K562 (cell line): ENCODE measurements around the gene MAD1L1. TPM values are rescaled to one million over a fixed set of nuclear protein-coding genes. Genes with fewer than 3 reads are reported as not detected.

Experiments
- ATAC-seq: fragments of 200-7000 bp; cut with Tn5 transposase; 3 replicates; pipeline ENCODE4 v1.9.1; 2020; ENCODE audit warnings: moderate library complexity
- BruUV-seq: library from RNA; stranded (reverse); fragments of 400-500 nt; replicated peaks from 2 replicates; lab custom pipeline; 2021; lab: Mats Ljungman, UMichigan
- CTCF ChIA-PET: fragments of 300-600 bp; formaldehyde crosslinking; extraction: SDS; loops from one replicate; lab custom pipeline; 2021; ENCODE audit warnings: low intra/inter-chr PET ratio; lab: Yijun Ruan, JAX
- POLR2A ChIA-PET: fragments of 300-600, 350-650 bp; sonication (Branson Sonifier 250); formaldehyde crosslinking; extraction: SDS; loops from one replicate; lab custom pipeline; 2021; ENCODE audit warnings: antibody characterized with exemption, inconsistent platforms; lab: Yijun Ruan, JAX
- DNase-seq, 4 experiments: peaks; one replicate each; pipeline versions ENCODE4 v3.0.0 to v3.0.0-alpha.2; 2011 to 2018; ENCODE audit warnings: low spot score in 3 of 4, mixed read lengths in 3 of 4; ENCODE audit errors: extremely low read depth in 1 of 4
- FAIRE-seq: peaks from 2 replicates; lab custom pipeline; 2011; peaks lifted over from hg19 to GRCh38; lab: Jason Lieb, UNC
- H2AFZ ChIP-seq: 2 replicates; pipeline ENCODE4 v1.6.0; 2011; ENCODE audit warnings: low read depth, low read length, control low read depth, inconsistent platforms
- H3K27ac ChIP-seq: fragments of 200-600 bp; 3 replicates; pipeline ENCODE4 v1.8.0; 2011; ENCODE audit warnings: low read depth, mild to moderate bottlenecking, control low read depth, inconsistent platforms, low read length, moderate library complexity, mixed read lengths; ENCODE audit errors: extremely low read depth
- H3K27me3 ChIP-seq, 2 experiments: fragments of 300-600 bp in 1 of 2; 2 replicates in 1 of 2; 3 replicates in 1 of 2; pipeline versions ENCODE4 v1.6.0 to v1.8.0; 2011; ENCODE audit warnings: inconsistent platforms in 2 of 2, low read length in 2 of 2, mild to moderate bottlenecking in 1 of 2, mixed read lengths in 1 of 2, moderate library complexity in 1 of 2; ENCODE audit not compliant: control insufficient read depth in 2 of 2, insufficient read depth in 2 of 2
- H3K36me3 ChIP-seq: fragments of 300-600 bp; 3 replicates; pipeline ENCODE4 v1.8.0; 2011; ENCODE audit warnings: mild to moderate bottlenecking, low read length, inconsistent platforms; ENCODE audit not compliant: control insufficient read depth, insufficient read depth
- H3K4me1 ChIP-seq, 2 experiments: fragments of 200-600 bp in 1 of 2; replicated peaks in 1 of 2; 2 replicates in 1 of 2; 3 replicates in 1 of 2; pipeline versions ENCODE4 v1.5.1 to v1.8.0; 2011; ENCODE audit warnings: inconsistent platforms in 2 of 2, low read length in 2 of 2, mild to moderate bottlenecking in 1 of 2, mixed read lengths in 1 of 2, moderate library complexity in 1 of 2; ENCODE audit not compliant: control insufficient read depth in 2 of 2, insufficient read depth in 2 of 2
- H3K4me2 ChIP-seq: 2 replicates; pipeline ENCODE4 v1.6.1; 2011; ENCODE audit warnings: low read length, control low read depth, inconsistent platforms, mixed read lengths; ENCODE audit not compliant: insufficient read depth
- H3K4me3 ChIP-seq: fragments of 200-600 bp; sonication (generic), shearing (Covaris generic); 2 replicates; pipeline ENCODE4 v1.5.1; 2016; ENCODE audit warnings: control low read depth, inconsistent platforms
- H3K79me2 ChIP-seq: fragments of 200-600 bp; 3 replicates; pipeline ENCODE4 v1.8.0; 2011; ENCODE audit warnings: low read length, inconsistent platforms; ENCODE audit not compliant: control insufficient read depth, insufficient read depth
- H3K9ac ChIP-seq, 2 experiments: 2 replicates each; pipeline versions ENCODE4 v1.6.0 to v1.6.1; 2011; ENCODE audit warnings: low read depth in 2 of 2, low read length in 2 of 2, control low read depth in 1 of 2, inconsistent platforms in 1 of 2, mild to moderate bottlenecking in 1 of 2, mixed read lengths in 1 of 2; ENCODE audit not compliant: insufficient read depth in 1 of 2
- H3K9me1 ChIP-seq: one replicate; pipeline ENCODE4 v1.6.0; 2011; ENCODE audit warnings: inconsistent platforms, mild to moderate bottlenecking, low read length, moderate library complexity; ENCODE audit not compliant: control insufficient read depth, insufficient read depth
- H3K9me3 ChIP-seq: replicated peaks from 2 replicates; pipeline ENCODE4 v1.5.1; 2011; ENCODE audit warnings: low read depth, low read length, inconsistent platforms; ENCODE audit not compliant: control insufficient read depth, insufficient read depth
- H4K20me1 ChIP-seq: replicated peaks from 2 replicates; pipeline ENCODE4 v1.6.1; 2011; ENCODE audit warnings: low read length, inconsistent platforms, mixed read lengths; ENCODE audit not compliant: control insufficient read depth, insufficient read depth
- HDAC1 ChIP-seq, 2 experiments: fragments of 450-650 bp; IDR thresholded peaks; 2 replicates each; pipeline ENCODE4 v1.6.1; 2016 to 2017; ENCODE audit warnings: inconsistent platforms in 1 of 2, mild to moderate bottlenecking in 1 of 2, moderate library complexity in 1 of 2
- ILF3 ChIP-seq: fragments of 450-650 bp; IDR thresholded peaks from 2 replicates; pipeline ENCODE4 v1.6.1; 2018; ENCODE audit warnings: antibody characterized with exemption, mild to moderate bottlenecking, moderate library complexity, borderline replicate concordance
- NFRKB ChIP-seq: fragments of 450-650 bp; IDR thresholded peaks from 2 replicates; pipeline ENCODE4 v1.6.1; 2016; ENCODE audit warnings: low read depth
- POLR2AphosphoS5 ChIP-seq: IDR thresholded peaks from 2 replicates; pipeline ENCODE4 v1.6.1; 2011; ENCODE audit warnings: mild to moderate bottlenecking, low read depth, low read length, moderate library complexity; ENCODE audit not compliant: control insufficient read depth, insufficient read depth
- POLR3A ChIP-seq: IDR thresholded peaks from 2 replicates; pipeline ENCODE4 v1.6.1; 2011; ENCODE audit warnings: borderline replicate concordance, mild to moderate bottlenecking, moderate library complexity; ENCODE audit not compliant: insufficient read length, insufficient read depth; ENCODE audit errors: extremely low read depth
- RBM15 ChIP-seq: fragments of 200-400 bp; formaldehyde crosslinking; IDR thresholded peaks from 2 replicates; pipeline ENCODE4 v1.6.1; 2018; ENCODE audit warnings: mild to moderate bottlenecking, low read length, moderate library complexity; ENCODE audit not compliant: insufficient read depth
- SAFB ChIP-seq: fragments of 200-400 bp; formaldehyde crosslinking; IDR thresholded peaks from 2 replicates; pipeline ENCODE4 v1.6.1; 2017; ENCODE audit warnings: low read depth, low read length, borderline replicate concordance
- SMARCE1 ChIP-seq: fragments of 450-650 bp; IDR thresholded peaks from 2 replicates; pipeline ENCODE4 v1.7.1; 2016; ENCODE audit warnings: mild to moderate bottlenecking
- ZFP1 ChIP-seq: fragments of 450-650 bp; formaldehyde crosslinking; IDR thresholded peaks from 2 replicates; pipeline ENCODE4 v1.4.0; 2020; ENCODE audit warnings: mild to moderate bottlenecking, mixed read lengths
- ZFP36 ChIP-seq: fragments of 150-350 bp; IDR thresholded peaks from 2 replicates; pipeline ENCODE4 v1.6.1; 2018; ENCODE audit warnings: low read length, low read depth; ENCODE audit not compliant: partially characterized antibody
- ZKSCAN1 ChIP-seq: fragments of 150-350 bp; IDR thresholded peaks from 2 replicates; pipeline ENCODE4 v1.6.1; 2016; ENCODE audit warnings: low read depth, low read length
- WGBS: fragments of 100-300 bp; shearing (Covaris generic); methylation state at CpG from one replicate; pipeline ENCODE4 v1.1.6; 2016; ENCODE audit warnings: low coverage, mixed read lengths; ENCODE audit not compliant: insufficient coverage; ENCODE audit errors: missing lambda C conversion rate; 5-methylcytosine and 5-hydroxymethylcytosine counted together
- in situ Hi-C: fragments of 300-500 bp; cut with MboI; formaldehyde crosslinking; loops from 4 replicates; pipeline ENCODE4 v1.15.0; 2018; ENCODE audit warnings: inconsistent platforms, mixed read lengths
- intact Hi-C: fragments of 100-400 bp; cut with micrococcal nuclease; formaldehyde crosslinking; loops from 2 replicates; pipeline ENCODE4 v1.14.2; 2022
- polyA plus RNA-seq, 8 experiments: library from polyadenylated mRNA; depleted of rRNA in 4 of 8; stranded (reverse) in 5 of 8; unstranded in 3 of 8; fragments of >200 nt; fragmentation: Nextera tagmentation in 2 of 8; fragmentation: Illumina TruSeq in 1 of 8; extraction: Ambion mirVana in 2 of 8; extraction: Trizol in 1 of 8; gene quantifications; 2 replicates each; pipeline versions ENCODE4 v1.2.1 to v1.2.3, GENCODE V29; 2011 to 2014; ENCODE audit warnings: inconsistent platforms in 1 of 8, missing spikeins in 1 of 8
- total RNA-seq, 7 experiments: library from RNA; depleted of rRNA in 6 of 7; stranded (reverse); fragments of >200 nt in 6 of 7; fragmentation: Illumina TruSeq in 2 of 7; extraction: Trizol in 2 of 7; gene quantifications; 2 replicates each; pipeline versions ENCODE4 v1.2.1 to v1.2.3, GENCODE V29; 2011 to 2021; ENCODE audit warnings: low replicate concordance in 1 of 7
- TF ChIP-seq, protein P1 (sequence below): fragments of 250-450 bp; sonication (Bioruptor Pico); IDR thresholded peaks from 2 replicates; pipeline ENCODE4 v1.5.0; 2021; ENCODE audit warnings: mild to moderate bottlenecking, borderline replicate concordance
- TF ChIP-seq, protein P2 (sequence below): fragments of 450-650 bp; IDR thresholded peaks from 2 replicates; pipeline ENCODE4 v1.6.1; 2017; ENCODE audit warnings: mild to moderate bottlenecking, moderate library complexity
- TF ChIP-seq, protein P3 (sequence below): fragments of 250-450 bp; sonication (Bioruptor Pico); IDR thresholded peaks from 2 replicates; pipeline ENCODE4 v1.5.0; 2020; ENCODE audit warnings: mild to moderate bottlenecking

MAD1L1 gene
- total and polyA plus RNA-seq, 9 of the 15 experiments (the other 6 are each of a cell fraction or from before 2014, with no cell fraction given): 1.7 to 89.7 (median 18.0) TPM

DNA sequence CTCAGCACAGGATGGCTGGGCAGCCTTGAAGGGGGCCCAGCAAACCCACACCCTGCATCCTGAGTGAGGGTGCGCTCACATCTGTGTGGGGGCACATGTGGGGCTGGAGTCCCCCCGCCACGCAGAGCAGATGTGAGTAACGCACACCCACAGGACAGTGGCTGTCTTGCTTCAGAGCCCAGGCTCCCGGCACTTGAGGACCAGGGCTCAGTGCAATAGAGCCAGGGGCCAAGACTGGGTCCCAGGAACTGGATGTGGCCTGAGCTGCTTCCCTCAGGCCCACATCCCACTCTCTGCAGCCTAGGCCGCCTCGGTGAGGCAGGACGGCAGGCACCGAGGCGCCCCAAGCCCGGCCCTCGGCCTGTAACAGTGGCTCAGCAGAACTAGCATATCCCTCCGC, 159.9 kb downstream of the MAD1L1 start:
- Histone ChIP-seq H2AFZ (no peak overlapping the region), H3K27ac (no peak overlapping the region), H3K79me2 (0 out of 3 replicates have a peak, but pooled peaks cover 5% of the 10 kb centered on the region), H3K4me2 (no peak overlapping the region), H3K4me1 (peaks cover 11 to 62% of the 10 kb centered on the region in 2 experiments), H3K27me3 (no peaks in the 10 kb centered on the region), H3K4me3 (no peak overlapping the region), H3K9ac (no peak overlapping the region; a peak in 1 of 4 replicates), H4K20me1 (no peaks in the 10 kb centered on the region), H3K36me3 (peaks cover 8% of the 10 kb centered on the region; the same call in 2 of the 3 replicates), H3K9me1 (no peaks in the 10 kb centered on the region), H3K9me3 (no peaks in the 10 kb centered on the region)
- DNase-seq (no peak), ATAC-seq (no peak), FAIRE-seq (no peak)
- 90% methylated on average over 13 of the region's 13 CpGs for WGBS
- BruUV-seq: no TSS peak
- in situ Hi-C loops: no loop called here
- ChIA-PET CTCF (no interaction called here), POLR2A (interaction anchor here (0.6 kb wide), 1 partner anchor 158 kb away, joined by 3 read pairs; no protein-coding TSS in a partner anchor)
- intact Hi-C loops: no loop called here
- TF ChIP-seq NFRKB: no peak
- TF ChIP-seq, protein P1, sequence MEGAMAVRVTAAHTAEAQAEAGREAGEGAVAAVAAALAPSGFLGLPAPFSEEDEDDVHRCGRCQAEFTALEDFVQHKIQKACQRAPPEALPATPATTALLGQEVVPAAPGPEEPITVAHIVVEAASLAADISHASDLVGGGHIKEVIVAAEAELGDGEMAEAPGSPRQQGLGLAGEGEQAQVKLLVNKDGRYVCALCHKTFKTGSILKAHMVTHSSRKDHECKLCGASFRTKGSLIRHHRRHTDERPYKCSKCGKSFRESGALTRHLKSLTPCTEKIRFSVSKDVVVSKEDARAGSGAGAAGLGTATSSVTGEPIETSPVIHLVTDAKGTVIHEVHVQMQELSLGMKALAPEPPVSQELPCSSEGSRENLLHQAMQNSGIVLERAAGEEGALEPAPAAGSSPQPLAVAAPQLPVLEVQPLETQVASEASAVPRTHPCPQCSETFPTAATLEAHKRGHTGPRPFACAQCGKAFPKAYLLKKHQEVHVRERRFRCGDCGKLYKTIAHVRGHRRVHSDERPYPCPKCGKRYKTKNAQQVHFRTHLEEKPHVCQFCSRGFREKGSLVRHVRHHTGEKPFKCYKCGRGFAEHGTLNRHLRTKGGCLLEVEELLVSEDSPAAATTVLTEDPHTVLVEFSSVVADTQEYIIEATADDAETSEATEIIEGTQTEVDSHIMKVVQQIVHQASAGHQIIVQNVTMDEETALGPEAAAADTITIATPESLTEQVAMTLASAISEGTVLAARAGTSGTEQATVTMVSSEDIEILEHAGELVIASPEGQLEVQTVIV: no peak
- TF ChIP-seq, protein P2, sequence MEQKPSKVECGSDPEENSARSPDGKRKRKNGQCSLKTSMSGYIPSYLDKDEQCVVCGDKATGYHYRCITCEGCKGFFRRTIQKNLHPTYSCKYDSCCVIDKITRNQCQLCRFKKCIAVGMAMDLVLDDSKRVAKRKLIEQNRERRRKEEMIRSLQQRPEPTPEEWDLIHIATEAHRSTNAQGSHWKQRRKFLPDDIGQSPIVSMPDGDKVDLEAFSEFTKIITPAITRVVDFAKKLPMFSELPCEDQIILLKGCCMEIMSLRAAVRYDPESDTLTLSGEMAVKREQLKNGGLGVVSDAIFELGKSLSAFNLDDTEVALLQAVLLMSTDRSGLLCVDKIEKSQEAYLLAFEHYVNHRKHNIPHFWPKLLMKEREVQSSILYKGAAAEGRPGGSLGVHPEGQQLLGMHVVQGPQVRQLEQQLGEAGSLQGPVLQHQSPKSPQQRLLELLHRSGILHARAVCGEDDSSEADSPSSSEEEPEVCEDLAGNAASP: no peak
- TF ChIP-seq ZKSCAN1: no peak
- TF ChIP-seq ILF3: no peak
- TF ChIP-seq ZFP36: no peak
- TF ChIP-seq SAFB: no peak
- no peak for TF ChIP-seq POLR2AphosphoS5
- TF ChIP-seq POLR3A: no peak
- no peak for TF ChIP-seq SMARCE1
- TF ChIP-seq RBM15: no peak
- TF ChIP-seq, protein P3, sequence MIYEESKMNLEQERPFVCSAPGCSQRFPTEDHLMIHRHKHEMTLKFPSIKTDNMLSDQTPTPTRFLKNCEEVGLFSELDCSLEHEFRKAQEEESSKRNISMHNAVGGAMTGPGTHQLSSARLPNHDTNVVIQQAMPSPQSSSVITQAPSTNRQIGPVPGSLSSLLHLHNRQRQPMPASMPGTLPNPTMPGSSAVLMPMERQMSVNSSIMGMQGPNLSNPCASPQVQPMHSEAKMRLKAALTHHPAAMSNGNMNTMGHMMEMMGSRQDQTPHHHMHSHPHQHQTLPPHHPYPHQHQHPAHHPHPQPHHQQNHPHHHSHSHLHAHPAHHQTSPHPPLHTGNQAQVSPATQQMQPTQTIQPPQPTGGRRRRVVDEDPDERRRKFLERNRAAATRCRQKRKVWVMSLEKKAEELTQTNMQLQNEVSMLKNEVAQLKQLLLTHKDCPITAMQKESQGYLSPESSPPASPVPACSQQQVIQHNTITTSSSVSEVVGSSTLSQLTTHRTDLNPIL: no peak
- TF ChIP-seq ZFP1: no peak
- no peak for TF ChIP-seq HDAC1 (IDR thresholded peaks at IDR 0.05)
